H1 (cell line): ENCODE results near the gene KERA.

Source experiments
- RBBP5 ChIP-seq: IDR thresholded peaks from 2 replicates; pipeline ENCODE4 v1.7.1; 2012; ENCODE audit warnings: low read depth, mild to moderate bottlenecking, inconsistent platforms, low read length, moderate library complexity, borderline replicate concordance
- USF2 ChIP-seq: IDR thresholded peaks from 2 replicates; pipeline ENCODE4 v1.6.1; 2011; ENCODE audit warnings: low read length, improper control_type of control experiment
- ZNF274 ChIP-seq: IDR thresholded peaks from 2 replicates; pipeline ENCODE4 v1.7.0; 2012; ENCODE audit warnings: low read length, borderline replicate concordance; ENCODE audit errors: extremely low read depth

- TF ChIP-seq USF2 (no peak), RBBP5 (no peak), ZNF274 (no peak)
Measured at GRCh38 chr12:91093341-91093740, 35.5 kb upstream of the KERA start.
